Gastrocnemius medialis (tissue), 4 donors: ENCODE measurements around the gene MZB1. TPM values are rescaled to one million over a fixed set of nuclear protein-coding genes. Genes with fewer than 3 reads are reported as not detected.
A peak's percentile ranks its signal among the peaks of the same experiment; 100 is the strongest.

Experiments
- ATAC-seq, 2 donors: fragments of 150-250 bp; one replicate each; pipeline ENCODE4 v1.9.1; 2016
- DNase-seq, 2 donors: peaks; one replicate each; pipeline ENCODE4 v3.0.0-alpha.2; 2019
- H3K27ac ChIP-seq, 4 donors: fragments of 200-600 bp; sonication (generic); 1 replicate in 1 of 4; 2 replicates in 3 of 4; pipeline ENCODE4 v1.5.1; 2016 to 2018; ENCODE audit warnings: mild to moderate bottlenecking in 2 of 4, moderate library complexity in 1 of 4
- H3K27me3 ChIP-seq, 3 donors: fragments of 200-600 bp; sonication (generic) in 2 of 3; 1 replicate in 1 of 3; 2 replicates in 2 of 3; pipeline versions ENCODE4 v1.5.1 to v1.6.0; 2016 to 2019; ENCODE audit warnings: mild to moderate bottlenecking in 1 of 3, moderate library complexity in 1 of 3
- H3K36me3 ChIP-seq, 2 donors: fragments of 200-600 bp; sonication (generic) in 1 of 2; one replicate each; pipeline ENCODE4 v1.5.1; 2017 to 2018
- H3K4me1 ChIP-seq, 2 donors: fragments of 200-600 bp; sonication (generic) in 1 of 2; one replicate each; pipeline ENCODE4 v1.5.1; 2016 to 2017; ENCODE audit warnings: mild to moderate bottlenecking in 2 of 2
- H3K4me3 ChIP-seq, 4 donors: fragments of 200-600 bp; sonication (generic) in 3 of 4; 1 replicate in 1 of 4; 2 replicates in 3 of 4; pipeline ENCODE4 v1.5.1; 2016 to 2019; ENCODE audit warnings: mild to moderate bottlenecking in 2 of 4
- H3K9me3 ChIP-seq, 3 donors: fragments of 200-600 bp; sonication (generic) in 2 of 3; 1 replicate in 1 of 3; 2 replicates in 2 of 3; pipeline ENCODE4 v1.5.1; 2016 to 2019
- POLR2A ChIP-seq, 2 donors: fragments of 450-650 bp; IDR thresholded peaks; one replicate each; pipeline ENCODE4 v1.6.1; 2017; ENCODE audit warnings: antibody characterized with exemption in 2 of 2, mild to moderate bottlenecking in 2 of 2, moderate library complexity in 2 of 2
- in situ Hi-C, 4 donors: fragments of 200-750 bp; cut with MboI; loops; one replicate each; pipeline versions ENCODE4 v1.15.0 to v1.8.0; 2017; ENCODE audit warnings: low sequenced_read_pairs in 4 of 4
- intact Hi-C: fragments of 100-400 bp; cut with DNase I; formaldehyde crosslinking; loops from one replicate; pipeline ENCODE4 v1.15.1; 2023; ENCODE audit warnings: low total_unique reads
- total RNA-seq, 4 donors: library from RNA; depleted of rRNA; stranded (reverse); fragments of >200 nt; gene quantifications; one replicate each; pipeline versions ENCODE4 v1.1.0 to v1.2.3, GENCODE V29; 2016
- TF ChIP-seq, protein P1 (sequence below), 5 experiments: fragments of 450-650 bp in 3 of 5; fragments of 200-600 bp in 2 of 5; sonication (generic) in 2 of 5; IDR thresholded peaks in 4 of 5; conservative IDR thresholded peaks in 1 of 5; 1 replicate in 4 of 5; 2 replicates in 1 of 5; pipeline ENCODE4 v1.5.1; 2016 to 2019; ENCODE audit warnings: antibody characterized with exemption in 5 of 5, mild to moderate bottlenecking in 3 of 5, moderate library complexity in 3 of 5

MZB1 gene
- total RNA-seq, 4 donors from 2014 or later: 0.46 TPM; not detected in 3

- in situ Hi-C loops (loop anchor here in 1 of 4 donors (10.0 kb wide), 1 partner anchor 48 kb away; the partner anchor contains the start of gene MATR3), intact Hi-C loops (loop anchor here (2.0 kb wide), 2 partner anchors 30 to 52 kb away; partner anchors contain the start of gene PROB1)
- ATAC-seq (no peak), DNase-seq (no peak)
- TF ChIP-seq POLR2A (IDR thresholded peaks at IDR 0.05): no peak
- TF ChIP-seq, protein P1, sequence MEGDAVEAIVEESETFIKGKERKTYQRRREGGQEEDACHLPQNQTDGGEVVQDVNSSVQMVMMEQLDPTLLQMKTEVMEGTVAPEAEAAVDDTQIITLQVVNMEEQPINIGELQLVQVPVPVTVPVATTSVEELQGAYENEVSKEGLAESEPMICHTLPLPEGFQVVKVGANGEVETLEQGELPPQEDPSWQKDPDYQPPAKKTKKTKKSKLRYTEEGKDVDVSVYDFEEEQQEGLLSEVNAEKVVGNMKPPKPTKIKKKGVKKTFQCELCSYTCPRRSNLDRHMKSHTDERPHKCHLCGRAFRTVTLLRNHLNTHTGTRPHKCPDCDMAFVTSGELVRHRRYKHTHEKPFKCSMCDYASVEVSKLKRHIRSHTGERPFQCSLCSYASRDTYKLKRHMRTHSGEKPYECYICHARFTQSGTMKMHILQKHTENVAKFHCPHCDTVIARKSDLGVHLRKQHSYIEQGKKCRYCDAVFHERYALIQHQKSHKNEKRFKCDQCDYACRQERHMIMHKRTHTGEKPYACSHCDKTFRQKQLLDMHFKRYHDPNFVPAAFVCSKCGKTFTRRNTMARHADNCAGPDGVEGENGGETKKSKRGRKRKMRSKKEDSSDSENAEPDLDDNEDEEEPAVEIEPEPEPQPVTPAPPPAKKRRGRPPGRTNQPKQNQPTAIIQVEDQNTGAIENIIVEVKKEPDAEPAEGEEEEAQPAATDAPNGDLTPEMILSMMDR (IDR thresholded peaks at IDR 0.05 in 4 of 5, conservative IDR thresholded peaks at IDR 0.05 in 1 of 5): no peak
- H3K27ac ChIP-seq: peak overlapping the region; percentile 96 to 100 (median 98)
- no peaks in the 10 kb centered on the region for H3K36me3 ChIP-seq
- no peaks in the 10 kb centered on the region for H3K9me3 ChIP-seq
- no peaks in the 10 kb centered on the region for H3K27me3 ChIP-seq
- H3K4me3 ChIP-seq: peak overlapping the region; percentile 89 to 98 (median 92)
- H3K4me1 ChIP-seq: peaks cover 21 to 37% of the 10 kb centered on the region in 2 donors
Measured at GRCh38 chr5:139342423-139342723, 47.3 kb downstream of the MZB1 start.

DNA sequence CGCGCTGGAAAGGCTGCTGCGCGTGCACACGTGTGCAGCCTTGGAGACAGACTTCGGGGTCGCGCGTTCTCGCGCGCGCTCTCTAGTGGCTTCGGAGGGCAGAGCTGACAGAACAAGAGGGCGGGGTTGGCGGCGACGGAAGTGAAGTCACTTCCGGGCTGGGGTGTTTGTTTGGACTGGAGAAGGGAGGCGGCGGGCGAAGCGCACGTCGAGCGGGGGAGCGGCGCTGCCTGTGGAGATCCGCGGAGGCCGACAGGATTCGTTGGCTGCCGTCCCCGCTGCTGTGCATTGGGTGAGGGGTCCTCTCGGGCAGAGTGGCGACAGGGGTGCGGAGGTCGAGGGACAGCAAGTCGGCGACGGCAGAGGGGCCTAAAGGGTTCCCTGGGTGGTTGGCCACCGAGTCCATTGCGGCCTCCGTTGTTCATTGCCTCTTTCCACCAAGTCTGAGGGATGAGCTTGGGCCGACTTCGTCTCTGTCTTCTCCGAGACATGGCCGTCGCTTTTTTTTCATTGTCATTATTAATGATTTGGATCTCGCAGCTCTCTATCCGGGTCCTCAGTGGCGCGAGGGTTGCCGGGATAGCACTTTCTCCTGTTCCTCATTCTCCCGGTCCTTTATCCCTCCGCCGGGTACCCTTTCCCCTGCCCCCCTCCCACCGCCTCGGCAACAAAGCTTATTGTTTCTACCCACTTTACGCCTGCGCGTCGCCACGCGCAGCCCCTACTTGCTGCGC, 47.9 kb downstream of the MZB1 start, which contains the start of gene PAIP2:
PAIP2 (plus strand) TSS at position 166 of the 734 bp plus-strand sequence. CDS start 21,931 bp downstream, outside the sequence.
- peak; percentile 94 to 96 for DNase-seq
- TF ChIP-seq, protein P1 (IDR thresholded peaks at IDR 0.05 in 4 of 5, conservative IDR thresholded peaks at IDR 0.05 in 1 of 5): peak; percentile 57 to 86 (median 80)
- TF ChIP-seq POLR2A (IDR thresholded peaks at IDR 0.05): peak; percentile 92 to 96
- in situ Hi-C loops (loop anchor here in 1 of 4 donors (10.0 kb wide), 1 partner anchor 47 kb away; the partner anchor contains the start of gene MATR3), intact Hi-C loops (loop anchor here (1.0 to 2.0 kb wide), 3 partner anchors 31 to 53 kb away; partner anchors contain the start of gene PROB1)
- Histone ChIP-seq H3K9me3 (no peaks in the 10 kb centered on the region), H3K4me3 (peak within 1 kb of the TSS; percentile 89 to 98 (median 92)), H3K4me1 (peaks cover 21 to 36% of the 10 kb centered on the region in 2 donors), H3K27me3 (no peaks in the 10 kb centered on the region), H3K27ac (peak within 1 kb of the TSS; percentile 96 to 100 (median 98)), H3K36me3 (no peaks in the 10 kb centered on the region)
- ATAC-seq: peak; percentile 92 to 95

DNA sequence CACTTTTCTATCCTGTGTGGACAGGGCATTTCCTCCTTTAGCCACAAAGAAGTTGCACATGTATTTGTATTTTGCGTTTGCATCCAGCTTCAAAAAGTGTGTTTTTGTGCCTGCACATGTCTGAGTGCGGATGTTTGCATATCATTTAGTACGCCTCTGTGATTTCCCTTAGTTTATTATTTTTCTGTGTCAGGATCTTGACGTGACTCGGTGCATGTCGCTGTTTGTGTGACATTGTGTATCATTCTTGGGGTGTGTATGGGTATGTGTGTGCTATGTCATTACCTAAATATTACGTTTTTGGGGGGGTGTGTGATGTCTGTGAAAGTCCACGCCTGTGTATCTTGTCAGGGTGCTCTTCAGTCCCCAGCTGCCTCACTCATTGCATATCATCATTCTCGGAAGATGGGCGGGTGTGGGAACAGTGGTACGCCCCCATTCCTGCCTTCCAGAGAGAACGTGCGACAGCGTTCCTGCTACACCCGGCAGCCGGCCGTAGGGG, 48.5 kb downstream of the MZB1 start:
- H3K27ac ChIP-seq: peak overlapping the region; percentile 96 to 100 (median 98)
- in situ Hi-C loops: loop anchor here in 1 of 4 donors (10.0 kb wide), 1 partner anchor 46 kb away; the partner anchor contains the start of gene MATR3

DNA sequence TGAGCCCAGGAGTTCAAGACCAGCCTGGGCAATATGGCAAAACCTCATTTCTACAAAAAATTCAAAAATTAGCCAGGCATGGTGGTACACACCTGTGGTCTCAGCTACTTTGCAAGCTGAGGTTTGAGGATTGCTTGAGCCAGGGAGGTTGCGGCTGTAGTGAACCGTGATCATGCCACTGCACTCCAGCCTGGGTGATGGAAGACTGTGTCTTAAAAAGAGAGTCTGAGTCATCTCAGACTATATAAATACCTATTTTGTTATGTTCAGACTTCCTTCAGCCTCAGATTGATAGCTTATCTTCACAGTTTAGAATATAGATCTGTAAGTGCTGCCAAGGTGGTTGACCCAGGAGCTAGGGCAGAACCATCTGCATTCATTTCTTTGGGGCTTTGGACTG, 49.7 kb downstream of the MZB1 start:
- ATAC-seq: no peak
- no peak overlapping the region for H3K4me3 ChIP-seq
- DNase-seq: no peak
- TF ChIP-seq POLR2A (IDR thresholded peaks at IDR 0.05): no peak
- TF ChIP-seq, protein P1 (IDR thresholded peaks at IDR 0.05 in 4 of 5, conservative IDR thresholded peaks at IDR 0.05 in 1 of 5): no peak
- peaks cover 21 to 27% of the 10 kb centered on the region in 2 donors for H3K4me1 ChIP-seq
- in situ Hi-C loops: loop anchor here in 1 of 4 donors (10.0 kb wide), 1 partner anchor 45 kb away; the partner anchor contains the start of gene MATR3
- no peaks in the 10 kb centered on the region for H3K27me3 ChIP-seq
- no peaks in the 10 kb centered on the region for H3K9me3 ChIP-seq
- no peak overlapping the region for H3K27ac ChIP-seq
- intact Hi-C loops: no loop called here
- H3K36me3 ChIP-seq: no peaks in the 10 kb centered on the region

More for the DNA sequence above, 48.5 kb downstream of the MZB1 start:
- H3K9me3 ChIP-seq: no peaks in the 10 kb centered on the region
- no peaks in the 10 kb centered on the region for H3K36me3 ChIP-seq
- DNase-seq (no peak), ATAC-seq (peak in 1 of 2 donors; percentile 3)
- H3K4me1 ChIP-seq: peaks cover 21 to 31% of the 10 kb centered on the region in 2 donors
- H3K4me3 ChIP-seq: peak overlapping the region; percentile 89 to 98 (median 92)
- H3K27me3 ChIP-seq: no peaks in the 10 kb centered on the region
- intact Hi-C loops: loop anchor here (1.0 kb wide), 1 partner anchor 45 kb away; no protein-coding TSS in a partner anchor
- TF ChIP-seq, protein P1 (IDR thresholded peaks at IDR 0.05 in 4 of 5, conservative IDR thresholded peaks at IDR 0.05 in 1 of 5): no peak
- no peak for TF ChIP-seq POLR2A (IDR thresholded peaks at IDR 0.05)

Other genes with a start within 250 kb of the MZB1 start
- gene SIL1, start 191.5 kb downstream of the MZB1 start, total RNA-seq: 10 to 100 TPM; 36.6 to 52.6 (median 48.2) TPM
- gene MATR3, start 96.2 kb downstream of the MZB1 start, total RNA-seq: 100 to 1,000 TPM; 115 to 188 (median 156) TPM
- gene PAIP2, start 48.1 kb downstream of the MZB1 start, total RNA-seq: 100 to 1,000 TPM; 111 to 148 (median 126) TPM
- gene SLC23A1, start 6.6 kb downstream of the MZB1 start, total RNA-seq: not detected
- gene PROB1, start 5.2 kb upstream of the MZB1 start, total RNA-seq: 10 to 100 TPM; 26.8 to 81.4 (median 52.9) TPM
- gene SPATA24, start 14.2 kb upstream of the MZB1 start, total RNA-seq: 10 to 100 TPM in 3 of 4 donors, 1 to 10 TPM in 1; 6.8 to 24.1 (median 12.5) TPM
- gene DNAJC18, start 49.6 kb upstream of the MZB1 start, total RNA-seq: 10 to 100 TPM in 3 of 4 donors, 1 to 10 TPM in 1; 5.1 to 21.7 (median 13.3) TPM
- 1 to 10 TPM; 5.4 to 8.9 (median 6.9) TPM for gene ECSCR, start 72.8 kb upstream of the MZB1 start, total RNA-seq
- gene SMIM33, start 81.1 kb upstream of the MZB1 start, total RNA-seq: not detected
- 10 to 100 TPM; 10.1 to 12.5 (median 10.9) TPM for gene STING1, start 92.8 kb upstream of the MZB1 start, total RNA-seq
- 100 to 1,000 TPM in 3 of 4 donors, 10 to 100 TPM in 1; 98.5 to 199 (median 131) TPM for gene UBE2D2, start 171.4 kb upstream of the MZB1 start, total RNA-seq